NT2/D1 (cell line): ENCODE results near the gene LURAP1L.

ENCODE experiments used
- DNase-seq: peaks from one replicate; pipeline ENCODE4 v3.0.0-alpha.2; 2011; ENCODE audit warnings: low read depth, low spot score
- H3K27me3 ChIP-seq: 2 replicates; pipeline ENCODE4 v1.6.0; 2011; ENCODE audit warnings: mild to moderate bottlenecking; ENCODE audit not compliant: insufficient read length, insufficient read depth
- H3K36me3 ChIP-seq: 2 replicates; pipeline ENCODE4 v1.6.1; 2011; ENCODE audit warnings: mild to moderate bottlenecking, low read length, mixed read lengths; ENCODE audit not compliant: insufficient read depth, insufficient read length
- H3K4me1 ChIP-seq: 2 replicates; pipeline ENCODE4 v1.5.1; 2011; ENCODE audit not compliant: insufficient read depth, insufficient read length
- H3K4me3 ChIP-seq: 2 replicates; pipeline ENCODE4 v1.5.1; 2011; ENCODE audit warnings: low read depth; ENCODE audit not compliant: insufficient read length
- H3K9ac ChIP-seq: 2 replicates; pipeline ENCODE4 v1.6.0; 2011; ENCODE audit warnings: low read depth; ENCODE audit not compliant: insufficient read length
- H3K9me3 ChIP-seq: 2 replicates; pipeline ENCODE4 v1.5.1; 2011; ENCODE audit warnings: mild to moderate bottlenecking, low read length; ENCODE audit not compliant: insufficient read depth
- SUZ12 ChIP-seq: IDR thresholded peaks from 2 replicates; pipeline ENCODE4 v1.6.1; 2011; ENCODE audit not compliant: insufficient read length, insufficient read depth; ENCODE audit errors: extremely low read depth
- YY1 ChIP-seq: IDR thresholded peaks from 2 replicates; pipeline ENCODE4 v1.6.1; 2011; ENCODE audit not compliant: insufficient read length, insufficient read depth
- ZNF274 ChIP-seq: IDR thresholded peaks from 2 replicates; pipeline ENCODE4 v1.6.1; 2011; ENCODE audit warnings: mild to moderate bottlenecking, low read depth, low read length

LURAP1L gene

DNA sequence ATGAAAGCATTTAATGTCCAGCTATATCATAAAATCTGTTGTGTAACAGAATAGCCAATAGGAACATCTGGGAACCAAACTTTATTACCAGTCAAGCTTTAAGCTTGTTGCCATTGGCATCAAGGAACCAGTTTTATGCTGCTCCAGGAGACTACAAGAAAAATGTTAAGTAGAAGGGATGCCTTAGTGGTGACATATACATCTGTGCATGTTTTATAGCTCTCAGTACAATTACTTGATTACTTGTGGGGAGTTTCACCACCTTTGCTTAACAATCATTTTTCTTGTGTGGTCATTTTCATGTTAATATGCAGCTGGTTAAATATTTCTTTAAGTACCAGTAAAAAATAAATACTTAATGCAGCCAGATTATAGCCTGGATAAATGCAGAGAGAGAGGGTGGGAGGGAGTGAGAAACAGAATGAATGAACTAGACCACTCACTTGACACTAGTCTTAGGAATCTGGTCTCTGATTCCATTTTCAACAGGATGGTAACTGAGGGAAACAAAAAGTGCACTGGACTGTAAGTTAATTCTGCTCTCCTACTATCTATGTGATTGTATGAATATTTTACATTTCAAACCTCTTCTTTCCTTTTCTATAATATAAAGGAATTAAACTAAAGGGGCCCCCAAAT, 35.7 kb upstream of the LURAP1L start:
- Histone ChIP-seq H3K27me3 (no peaks in the 10 kb centered on the region), H3K9me3 (peaks cover 5% of the 10 kb centered on the region), H3K36me3 (no peaks in the 10 kb centered on the region), H3K4me3 (no peak overlapping the region), H3K4me1 (no peaks in the 10 kb centered on the region), H3K9ac (no peak overlapping the region)
- TF ChIP-seq YY1 (no peak), SUZ12 (no peak), ZNF274 (no peak)
- no peak for DNase-seq

- Histone ChIP-seq H3K4me3 (no peak overlapping the region), H3K27me3 (no peaks in the 10 kb centered on the region), H3K36me3 (no peaks in the 10 kb centered on the region), H3K9ac (no peak overlapping the region), H3K4me1 (no peaks in the 10 kb centered on the region), H3K9me3 (no peaks in the 10 kb centered on the region)
- TF ChIP-seq ZNF274 (no peak), YY1 (no peak), SUZ12 (no peak)
- DNase-seq: no peak
These were observed 34.0 kb upstream of the LURAP1L start for GRCh38 chr9:12740845-12741244.

DNA sequence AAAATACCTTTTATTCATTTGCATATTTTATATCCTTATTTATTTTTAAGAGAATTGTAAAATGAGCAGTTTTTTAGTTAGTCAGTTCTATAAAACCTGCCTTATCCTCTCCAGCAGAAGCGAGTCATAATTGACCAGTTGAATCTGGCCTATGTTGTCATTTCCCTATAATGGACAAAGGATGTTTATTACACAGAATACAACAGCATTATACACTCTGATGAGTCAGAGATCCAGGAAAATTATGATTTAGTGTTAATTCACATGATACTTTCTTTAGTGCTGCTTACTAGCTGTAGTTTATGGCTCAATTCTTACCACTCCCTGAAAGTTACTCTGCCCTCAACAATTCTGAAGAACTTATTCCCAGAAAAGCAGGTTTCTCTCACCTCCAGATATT, 26.8 kb upstream of the LURAP1L start:
- Histone ChIP-seq H3K4me3 (no peak overlapping the region), H3K27me3 (no peaks in the 10 kb centered on the region), H3K9me3 (no peaks in the 10 kb centered on the region), H3K36me3 (no peaks in the 10 kb centered on the region), H3K9ac (no peak overlapping the region), H3K4me1 (no peaks in the 10 kb centered on the region)
- no peak for DNase-seq
- TF ChIP-seq YY1 (no peak), ZNF274 (no peak), SUZ12 (no peak)

GRCh38 chr9:12748954-12749353, 25.9 kb upstream of the LURAP1L start:
- no peak for DNase-seq
- Histone ChIP-seq H3K4me1 (no peaks in the 10 kb centered on the region), H3K9me3 (no peaks in the 10 kb centered on the region), H3K4me3 (no peak overlapping the region), H3K9ac (no peak overlapping the region), H3K36me3 (no peaks in the 10 kb centered on the region), H3K27me3 (no peaks in the 10 kb centered on the region)
- TF ChIP-seq YY1 (no peak), SUZ12 (no peak), ZNF274 (no peak)

- no peak overlapping the region for H3K4me3 ChIP-seq
- no peaks in the 10 kb centered on the region for H3K4me1 ChIP-seq
- TF ChIP-seq YY1 (no peak), SUZ12 (no peak), ZNF274 (no peak)
- H3K36me3 ChIP-seq: no peaks in the 10 kb centered on the region
- H3K9me3 ChIP-seq: no peaks in the 10 kb centered on the region
- DNase-seq: no peak
- H3K9ac ChIP-seq: no peak overlapping the region
- no peaks in the 10 kb centered on the region for H3K27me3 ChIP-seq
These were observed 20.9 kb upstream of the LURAP1L start for GRCh38 chr9:12753931-12754330.

DNA sequence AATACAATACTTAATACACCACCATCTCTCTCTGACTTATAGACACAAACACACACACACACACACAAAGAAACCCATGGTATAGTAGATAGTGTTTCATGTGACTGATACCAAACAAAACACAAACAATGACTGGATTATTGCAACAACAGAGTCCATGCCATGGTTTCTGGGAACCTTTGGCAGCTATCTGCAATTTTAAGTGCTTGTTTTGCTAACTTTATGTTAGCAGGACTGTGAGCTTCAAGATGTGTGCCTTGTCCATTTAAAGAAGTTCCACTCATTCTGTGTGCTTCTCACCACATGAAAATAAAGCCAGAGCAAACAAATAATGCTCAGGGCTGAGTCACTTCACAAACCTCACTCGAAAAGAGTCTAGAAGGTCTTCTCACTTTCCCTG, 15.1 kb upstream of the LURAP1L start:
- H3K4me1 ChIP-seq: no peaks in the 10 kb centered on the region
- H3K4me3 ChIP-seq: no peak overlapping the region
- no peak for TF ChIP-seq SUZ12
- no peak for TF ChIP-seq ZNF274
- no peak for TF ChIP-seq YY1
- no peaks in the 10 kb centered on the region for H3K9me3 ChIP-seq
- DNase-seq: no peak
- H3K27me3 ChIP-seq: no peaks in the 10 kb centered on the region
- H3K9ac ChIP-seq: no peak overlapping the region
- H3K36me3 ChIP-seq: no peaks in the 10 kb centered on the region

DNA sequence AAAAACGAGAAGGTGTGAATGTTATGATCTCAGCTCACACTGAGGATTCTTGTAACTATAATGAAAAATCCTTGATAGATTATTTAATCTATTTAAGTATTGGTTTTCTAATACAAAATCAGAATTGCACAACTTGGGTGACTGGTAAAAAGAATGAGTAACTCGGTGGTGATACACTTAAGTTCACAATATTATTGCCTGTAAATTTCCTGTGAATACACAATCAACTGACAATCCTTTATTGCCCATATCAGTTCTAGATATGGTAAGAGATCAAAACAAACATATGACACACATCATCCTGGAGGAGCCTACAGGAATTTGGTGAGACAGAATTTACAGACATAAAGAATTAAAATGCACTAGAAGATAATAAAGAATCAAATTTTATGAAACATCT, 14.1 kb upstream of the LURAP1L start:
- TF ChIP-seq YY1 (no peak), ZNF274 (no peak), SUZ12 (no peak)
- no peaks in the 10 kb centered on the region for H3K9me3 ChIP-seq
- no peak overlapping the region for H3K9ac ChIP-seq
- H3K4me3 ChIP-seq: no peak overlapping the region
- no peaks in the 10 kb centered on the region for H3K27me3 ChIP-seq
- no peaks in the 10 kb centered on the region for H3K36me3 ChIP-seq
- DNase-seq: no peak
- no peaks in the 10 kb centered on the region for H3K4me1 ChIP-seq

DNA sequence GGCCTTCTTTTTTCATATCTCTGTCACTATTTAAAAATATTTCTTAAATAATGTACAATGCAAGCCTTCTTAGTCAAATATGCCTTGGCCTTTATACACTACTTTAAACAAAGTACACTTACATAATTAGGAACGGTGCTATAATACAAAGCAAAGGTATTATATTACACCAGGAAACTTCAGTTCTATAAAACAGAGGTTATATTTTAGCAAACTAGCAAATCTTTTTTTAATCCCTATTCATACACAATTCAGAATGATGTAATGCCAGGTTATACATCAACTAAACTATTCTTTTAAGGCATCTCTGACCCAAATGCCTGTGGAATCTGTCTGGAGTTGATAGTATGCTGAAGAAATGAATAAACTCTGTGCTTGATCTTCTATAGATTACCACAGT, 10.7 kb upstream of the LURAP1L start:
- no peaks in the 10 kb centered on the region for H3K4me1 ChIP-seq
- H3K4me3 ChIP-seq: no peak overlapping the region
- no peaks in the 10 kb centered on the region for H3K27me3 ChIP-seq
- H3K9me3 ChIP-seq: no peaks in the 10 kb centered on the region
- H3K9ac ChIP-seq: no peak overlapping the region
- TF ChIP-seq SUZ12: no peak
- TF ChIP-seq YY1: no peak
- TF ChIP-seq ZNF274: no peak
- DNase-seq: no peak
- no peaks in the 10 kb centered on the region for H3K36me3 ChIP-seq
